Gastroesophageal sphincter (tissue), 4 donors: ENCODE measurements around the gene POLH. TPM values are rescaled to one million over a fixed set of nuclear protein-coding genes. Genes with fewer than 3 reads are reported as not detected.

Source experiments
- ATAC-seq: fragments of 150-250 bp; one replicate; pipeline ENCODE4 v1.9.1; 2016; ENCODE audit warnings: mild to moderate bottlenecking, moderate library complexity
- H3K27ac ChIP-seq, 4 donors: fragments of 200-600 bp; sonication (generic) in 3 of 4; 1 replicate in 3 of 4; 2 replicates in 1 of 4; pipeline ENCODE4 v1.5.1; 2016 to 2019
- H3K27me3 ChIP-seq: fragments of 200-600 bp; sonication (generic); one replicate; pipeline ENCODE4 v1.5.1; 2019
- H3K36me3 ChIP-seq, 2 donors: fragments of 200-600 bp; sonication (generic); one replicate each; pipeline ENCODE4 v1.5.1; 2019; ENCODE audit warnings: control low read depth in 1 of 2
- H3K4me1 ChIP-seq, 3 donors: fragments of 200-600 bp; sonication (generic); 1 replicate in 2 of 3; 2 replicates in 1 of 3; pipeline ENCODE4 v1.5.1; 2016 to 2019; ENCODE audit warnings: control low read depth in 2 of 3
- H3K4me3 ChIP-seq, 2 donors: fragments of 200-600 bp; sonication (generic); one replicate each; pipeline ENCODE4 v1.5.1; 2019; ENCODE audit warnings: mild to moderate bottlenecking in 1 of 2, moderate library complexity in 1 of 2
- H3K9me3 ChIP-seq, 3 donors: fragments of 200-600 bp; sonication (generic); one replicate each; pipeline ENCODE4 v1.5.1; 2017 to 2019; ENCODE audit warnings: control low read depth in 2 of 3
- CTCF ChIP-seq, 4 experiments: fragments of 200-600 bp in 2 of 4; fragments of 450-650 bp in 2 of 4; sonication (generic) in 1 of 4; IDR thresholded peaks; one replicate each; pipeline ENCODE4 v1.5.1; 2017 to 2019; ENCODE audit warnings: antibody characterized with exemption in 4 of 4, mild to moderate bottlenecking in 2 of 4, moderate library complexity in 2 of 4
- EP300 ChIP-seq: sonication (generic); formaldehyde crosslinking; IDR thresholded peaks from one replicate; pipeline ENCODE4 v1.6.1; 2017; ENCODE audit warnings: antibody characterized with exemption, mild to moderate bottlenecking
- POLR2A ChIP-seq, 2 donors: fragments of 450-650 bp; IDR thresholded peaks; one replicate each; pipeline ENCODE4 v1.6.1; 2017; ENCODE audit warnings: antibody characterized with exemption in 2 of 2, mild to moderate bottlenecking in 2 of 2, moderate library complexity in 1 of 2
- POLR2AphosphoS5 ChIP-seq: sonication (generic); formaldehyde crosslinking; IDR thresholded peaks from one replicate; pipeline ENCODE4 v1.6.1; 2017; ENCODE audit warnings: antibody characterized with exemption
- WGBS, 2 donors: methylation state at CpG; one replicate each; pipeline ENCODE4 v1.1.5; 2018; ENCODE audit warnings: low coverage in 1 of 2; 5-methylcytosine and 5-hydroxymethylcytosine counted together
- total RNA-seq, 4 donors: library from RNA; depleted of rRNA; stranded (reverse); fragments of >200 nt; gene quantifications; one replicate each; pipeline ENCODE4 v1.1.0, GENCODE V29; 2016

The POLH gene
- total RNA-seq, 4 donors from 2014 or later: 4.8 to 10.6 (median 7.9) TPM

GRCh38 chr6:43606019-43606418 is 30.0 kb downstream of the POLH start:
- H3K36me3 ChIP-seq: peaks cover 0 to 68% of the 10 kb centered on the region in 2 donors
- no peak overlapping the region for H3K4me3 ChIP-seq
- H3K27ac ChIP-seq: no peak overlapping the region
- 74 to 87% methylated on average over 2 of the region's 2 CpGs for WGBS, 2 donors
- H3K4me1 ChIP-seq: peaks cover 0 to 11% (median 0%) of the 10 kb centered on the region in 3 donors
- no peaks in the 10 kb centered on the region for H3K9me3 ChIP-seq
- H3K27me3 ChIP-seq: no peaks in the 10 kb centered on the region
- TF ChIP-seq POLR2AphosphoS5 (no peak), CTCF (IDR thresholded peaks at IDR 0.05) (no peak), POLR2A (IDR thresholded peaks at IDR 0.05) (no peak), EP300 (no peak)
- ATAC-seq: no peak

- no peak overlapping the region for H3K27ac ChIP-seq
- peak; percentile 58 for ATAC-seq
- no peak overlapping the region for H3K4me3 ChIP-seq
- peaks cover 0 to 68% of the 10 kb centered on the region in 2 donors for H3K36me3 ChIP-seq
- 1 to 3% methylated on average over 5 of the region's 5 CpGs for WGBS, 2 donors
- peak; percentile 63 to 79 (median 69) for TF ChIP-seq CTCF (IDR thresholded peaks at IDR 0.05)
- no peak for TF ChIP-seq POLR2A (IDR thresholded peaks at IDR 0.05)
- no peak for TF ChIP-seq EP300
- peak; percentile 10 for TF ChIP-seq POLR2AphosphoS5
- no peaks in the 10 kb centered on the region for H3K27me3 ChIP-seq
- H3K9me3 ChIP-seq: no peaks in the 10 kb centered on the region
- H3K4me1 ChIP-seq: peaks cover 0 to 8% (median 0%) of the 10 kb centered on the region in 3 donors
Measured at GRCh38 chr6:43608310-43608763, 32.4 kb downstream of the POLH start.

- TF ChIP-seq POLR2A (IDR thresholded peaks at IDR 0.05) (no peak), CTCF (IDR thresholded peaks at IDR 0.05) (no peak)
- Histone ChIP-seq H3K4me3 (no peak overlapping the region), H3K4me1 (peaks cover 0 to 8% (median 0%) of the 10 kb centered on the region in 3 donors), H3K27ac (no peak overlapping the region), H3K36me3 (peaks cover 0 to 68% of the 10 kb centered on the region in 2 donors), H3K27me3 (no peaks in the 10 kb centered on the region), H3K9me3 (no peaks in the 10 kb centered on the region)
- WGBS, 2 donors: 53 to 60% methylated on average over 1 of the region's 1 CpG
- ATAC-seq: no peak
Measured at GRCh38 chr6:43608807-43609206, 32.8 kb downstream of the POLH start.

GRCh38 chr6:43609402-43609801 is 33.4 kb downstream of the POLH start:
- Histone ChIP-seq H3K27ac (no peak overlapping the region), H3K27me3 (no peaks in the 10 kb centered on the region), H3K9me3 (no peaks in the 10 kb centered on the region), H3K4me1 (peaks cover 0 to 8% (median 0%) of the 10 kb centered on the region in 3 donors), H3K4me3 (no peak overlapping the region), H3K36me3 (peaks cover 0 to 72% of the 10 kb centered on the region in 2 donors)
- ATAC-seq: no peak
- WGBS, 2 donors: 83 to 100% methylated on average over 1 of the region's 1 CpG
- TF ChIP-seq POLR2A (IDR thresholded peaks at IDR 0.05) (no peak), CTCF (IDR thresholded peaks at IDR 0.05) (no peak), EP300 (no peak), POLR2AphosphoS5 (no peak)

- TF ChIP-seq POLR2AphosphoS5 (no peak), POLR2A (IDR thresholded peaks at IDR 0.05) (no peak), EP300 (no peak), CTCF (IDR thresholded peaks at IDR 0.05) (no peak)
- Histone ChIP-seq H3K36me3 (peaks cover 0 to 73% of the 10 kb centered on the region in 2 donors), H3K27ac (no peak overlapping the region), H3K4me1 (peaks cover 0 to 8% (median 0%) of the 10 kb centered on the region in 3 donors), H3K9me3 (no peaks in the 10 kb centered on the region), H3K4me3 (no peak overlapping the region), H3K27me3 (no peaks in the 10 kb centered on the region)
- 92 to 100% methylated on average over 1 to 4 of the region's 5 CpGs for WGBS, 2 donors
- no peak for ATAC-seq
Measured at GRCh38 chr6:43610431-43610830, 34.4 kb downstream of the POLH start.
